Nephron progenitor cell (in vitro differentiated cells): ENCODE data around the gene RAI14.
A peak's percentile ranks its signal among the peaks of the same experiment; 100 is the strongest.

ENCODE experiments used
- DNase-seq: peaks from one replicate; pipeline ENCODE4 v3.0.0; 2021
- H3K27ac Mint-ChIP-seq: 2 replicates; pipeline ENCODE4 v1.8.0; 2021; ENCODE audit warnings: mild to moderate bottlenecking, moderate library complexity, mixed read lengths
- H3K27me3 Mint-ChIP-seq: 2 replicates; pipeline ENCODE4 v1.8.0; 2021; ENCODE audit warnings: mild to moderate bottlenecking, low read depth, mixed read lengths; ENCODE audit not compliant: poor library complexity
- H3K36me3 Mint-ChIP-seq: 2 replicates; pipeline ENCODE4 v1.8.0; 2021; ENCODE audit warnings: low read depth, mixed read lengths
- H3K4me1 Mint-ChIP-seq: 2 replicates; pipeline ENCODE4 v1.8.0; 2021; ENCODE audit warnings: mixed read lengths
- H3K4me3 Mint-ChIP-seq: 2 replicates; pipeline ENCODE4 v1.8.0; 2021; ENCODE audit warnings: mild to moderate bottlenecking, moderate library complexity, mixed read lengths
- H3K9me3 Mint-ChIP-seq: 2 replicates; pipeline ENCODE4 v1.8.0; 2021; ENCODE audit warnings: mild to moderate bottlenecking, moderate library complexity, mixed read lengths
- TF ChIP-seq, protein P1 (sequence below): fragments of 200-600 bp; sonication (generic); IDR thresholded peaks from 2 replicates; pipeline ENCODE4 v1.5.0; 2021; ENCODE audit warnings: antibody characterized with exemption

Gene RAI14

DNA sequence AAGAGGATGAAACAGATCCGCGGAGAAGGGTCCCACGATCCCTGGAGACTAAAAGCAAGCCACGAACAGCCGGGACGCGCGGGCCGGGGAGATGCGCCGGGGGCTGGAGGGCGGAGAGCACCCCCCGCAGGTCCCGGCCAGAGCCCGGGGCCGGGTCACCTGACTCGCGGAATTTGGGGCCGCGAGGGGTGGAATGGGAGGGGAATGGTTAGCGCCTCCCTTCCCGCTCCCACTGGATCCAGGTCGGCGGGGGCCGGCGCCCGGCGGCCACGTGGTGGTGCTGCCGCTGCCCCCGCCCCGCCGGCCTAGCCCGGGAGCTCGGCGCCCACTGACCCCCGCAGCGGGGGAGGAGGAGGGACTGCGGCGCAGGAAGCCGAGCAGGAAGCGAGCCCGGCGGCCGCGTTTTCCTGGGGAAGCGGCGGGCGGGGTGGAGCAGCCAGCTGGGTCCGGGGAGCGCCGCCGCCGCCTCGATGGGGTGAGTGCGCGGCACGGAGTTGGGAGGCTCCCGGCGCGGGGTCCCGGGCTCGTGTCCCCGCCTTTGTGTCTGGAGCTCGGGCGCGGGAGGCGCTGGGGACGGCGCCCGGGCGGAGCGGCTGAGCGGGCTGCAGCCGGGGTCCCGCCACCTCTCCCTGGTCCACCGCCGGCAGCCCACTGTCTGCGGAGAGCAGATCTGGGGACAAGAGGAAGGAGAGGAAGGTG, at the start of gene RAI14:
Gene RAI14, plus strand, starts transcription at position 328 of the 699 bp plus-strand sequence. CDS start 30,592 bp downstream, outside the sequence.
- TF ChIP-seq, protein P1, sequence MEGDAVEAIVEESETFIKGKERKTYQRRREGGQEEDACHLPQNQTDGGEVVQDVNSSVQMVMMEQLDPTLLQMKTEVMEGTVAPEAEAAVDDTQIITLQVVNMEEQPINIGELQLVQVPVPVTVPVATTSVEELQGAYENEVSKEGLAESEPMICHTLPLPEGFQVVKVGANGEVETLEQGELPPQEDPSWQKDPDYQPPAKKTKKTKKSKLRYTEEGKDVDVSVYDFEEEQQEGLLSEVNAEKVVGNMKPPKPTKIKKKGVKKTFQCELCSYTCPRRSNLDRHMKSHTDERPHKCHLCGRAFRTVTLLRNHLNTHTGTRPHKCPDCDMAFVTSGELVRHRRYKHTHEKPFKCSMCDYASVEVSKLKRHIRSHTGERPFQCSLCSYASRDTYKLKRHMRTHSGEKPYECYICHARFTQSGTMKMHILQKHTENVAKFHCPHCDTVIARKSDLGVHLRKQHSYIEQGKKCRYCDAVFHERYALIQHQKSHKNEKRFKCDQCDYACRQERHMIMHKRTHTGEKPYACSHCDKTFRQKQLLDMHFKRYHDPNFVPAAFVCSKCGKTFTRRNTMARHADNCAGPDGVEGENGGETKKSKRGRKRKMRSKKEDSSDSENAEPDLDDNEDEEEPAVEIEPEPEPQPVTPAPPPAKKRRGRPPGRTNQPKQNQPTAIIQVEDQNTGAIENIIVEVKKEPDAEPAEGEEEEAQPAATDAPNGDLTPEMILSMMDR = no peak
- Mint-ChIP-seq H3K9me3 (no peaks in the 10 kb centered on the region), H3K4me3 (peak within 1 kb of the TSS; percentile 94), H3K4me1 (peaks cover 39% of the 10 kb centered on the region), H3K27me3 (peaks cover 26% of the 10 kb centered on the region), H3K36me3 (peaks cover 5% of the 10 kb centered on the region), H3K27ac (peak within 1 kb of the TSS; percentile 5)
- DNase-seq = peak; percentile 85

DNA sequence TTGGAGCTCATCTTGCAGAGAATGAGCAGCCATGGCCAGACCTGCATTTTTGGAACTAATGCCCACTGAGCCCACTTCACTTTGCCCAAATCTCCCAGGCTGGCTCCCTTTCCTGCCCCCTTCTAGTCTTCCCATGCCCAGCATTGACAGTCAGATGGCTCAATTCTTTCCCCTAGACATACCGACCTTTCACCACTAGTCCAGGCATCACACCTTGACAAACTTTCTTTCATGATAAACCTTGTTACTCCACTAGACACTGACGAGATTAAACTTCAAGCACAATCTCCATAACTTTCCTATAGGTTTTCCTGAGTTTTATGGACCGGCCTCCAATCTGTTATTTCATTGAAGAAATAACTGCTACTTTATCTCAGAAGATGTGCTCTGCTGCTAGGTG, 47.8 kb upstream of the RAI14 start:
- H3K9me3 Mint-ChIP-seq = no peaks in the 10 kb centered on the region
- H3K4me3 Mint-ChIP-seq = no peak overlapping the region
- no peak overlapping the region for H3K27ac Mint-ChIP-seq
- DNase-seq = no peak
- H3K36me3 Mint-ChIP-seq = no peaks in the 10 kb centered on the region
- TF ChIP-seq, protein P1 = no peak
- H3K4me1 Mint-ChIP-seq = peaks cover 11% of the 10 kb centered on the region
- H3K27me3 Mint-ChIP-seq = peaks cover 4% of the 10 kb centered on the region

DNA sequence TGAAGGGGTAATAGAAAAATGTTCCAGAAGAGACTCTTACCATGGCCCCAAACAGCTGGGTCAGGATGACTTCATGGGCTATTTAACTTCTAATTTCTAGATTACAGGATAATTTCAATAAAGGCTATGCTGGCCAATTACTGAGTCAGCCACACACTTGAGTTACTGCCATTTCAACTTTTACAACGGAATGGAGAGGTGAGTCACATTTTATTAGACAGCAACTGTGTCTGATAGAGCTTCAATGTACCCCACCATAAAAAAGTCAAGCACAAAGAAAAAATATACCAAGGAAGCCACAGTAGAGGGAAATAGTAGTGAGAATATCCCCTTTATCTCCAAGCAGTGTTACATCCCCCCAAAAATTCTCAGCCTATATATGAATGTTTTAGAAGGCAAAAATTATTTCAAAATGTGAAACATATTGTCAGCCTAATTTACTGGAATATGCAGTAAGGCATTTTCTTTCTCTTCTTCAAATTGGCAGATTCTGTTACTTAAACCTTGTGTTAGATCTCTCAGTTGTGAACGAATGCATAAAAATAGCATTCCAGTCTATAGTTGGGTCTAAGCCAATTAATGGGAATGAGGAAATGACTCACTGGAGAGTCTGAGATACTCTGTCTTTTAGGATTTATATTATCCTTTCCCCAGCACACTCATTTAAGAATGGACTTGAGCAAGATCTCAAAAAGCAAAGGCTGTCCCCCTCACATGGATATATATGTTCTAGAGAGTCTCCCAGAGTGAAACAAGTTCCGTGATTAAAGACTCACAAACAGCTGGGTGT, 47.1 kb upstream of the RAI14 start:
- Mint-ChIP-seq H3K4me3 (no peak overlapping the region), H3K36me3 (no peaks in the 10 kb centered on the region), H3K9me3 (no peaks in the 10 kb centered on the region), H3K4me1 (peaks cover 11% of the 10 kb centered on the region), H3K27ac (no peak overlapping the region), H3K27me3 (peaks cover 7% of the 10 kb centered on the region)
- no peak for DNase-seq
- TF ChIP-seq, protein P1 = no peak

DNA sequence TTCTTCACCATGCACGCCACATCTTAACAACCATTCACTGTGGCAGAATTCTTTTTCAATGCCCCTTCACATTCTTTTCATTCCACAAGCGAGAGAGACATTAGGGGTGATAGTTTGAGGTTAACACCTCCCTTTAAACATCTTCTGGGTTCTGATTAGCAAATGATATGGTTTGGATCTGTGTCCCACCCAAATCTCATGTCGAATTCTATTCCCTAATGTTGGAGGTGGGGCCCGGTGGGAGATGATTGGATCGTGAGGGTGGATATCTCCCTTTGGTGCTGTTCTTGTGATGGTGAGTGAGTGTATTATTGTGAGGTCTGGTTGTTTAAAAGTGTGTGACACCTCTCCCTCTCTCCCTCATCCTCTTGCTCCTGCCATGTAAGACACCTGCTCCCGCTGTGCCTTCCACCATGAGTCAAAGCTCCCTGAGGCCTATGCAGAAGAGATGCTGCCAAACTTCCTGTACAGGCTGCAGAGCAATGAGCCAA, 46.1 kb upstream of the RAI14 start:
- no peaks in the 10 kb centered on the region for H3K9me3 Mint-ChIP-seq
- TF ChIP-seq, protein P1 = no peak
- H3K4me3 Mint-ChIP-seq = no peak overlapping the region
- no peaks in the 10 kb centered on the region for H3K36me3 Mint-ChIP-seq
- H3K4me1 Mint-ChIP-seq = peaks cover 11% of the 10 kb centered on the region
- no peak for DNase-seq
- H3K27ac Mint-ChIP-seq = peak overlapping the region; percentile 18
- H3K27me3 Mint-ChIP-seq = peaks cover 7% of the 10 kb centered on the region

DNA sequence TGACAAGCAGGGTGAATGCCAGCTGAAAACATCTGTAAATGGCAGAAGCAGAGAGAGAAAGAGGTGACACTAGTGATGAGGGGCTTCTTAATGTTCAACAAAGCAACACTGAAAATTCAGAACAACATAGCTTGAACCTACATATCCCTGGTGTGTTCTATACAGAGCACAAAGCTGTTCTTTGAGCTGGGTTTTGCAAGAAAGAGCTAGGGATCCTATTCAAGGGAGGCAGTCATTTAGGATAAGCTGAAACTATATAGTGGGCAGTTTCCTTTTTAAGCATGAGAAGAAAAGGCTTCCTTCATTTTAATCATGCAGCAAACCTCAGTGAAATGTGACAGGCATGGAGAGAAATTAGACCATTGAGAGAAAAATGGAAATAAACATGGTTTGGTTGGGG, 45.6 kb upstream of the RAI14 start:
- no peaks in the 10 kb centered on the region for H3K9me3 Mint-ChIP-seq
- TF ChIP-seq, protein P1 = no peak
- H3K4me1 Mint-ChIP-seq = peaks cover 11% of the 10 kb centered on the region
- peaks cover 7% of the 10 kb centered on the region for H3K27me3 Mint-ChIP-seq
- DNase-seq = no peak
- H3K27ac Mint-ChIP-seq = no peak overlapping the region
- H3K36me3 Mint-ChIP-seq = no peaks in the 10 kb centered on the region
- H3K4me3 Mint-ChIP-seq = no peak overlapping the region
